MCF 10A (cell line): ENCODE measurements around the gene ARHGAP42. TPM values are rescaled to one million over a fixed set of nuclear protein-coding genes. Genes with fewer than 3 reads are reported as not detected.
A peak's percentile ranks its signal among the peaks of the same experiment; 100 is the strongest.

Experiments used
- Bru-seq: library from RNA; stranded (reverse); fragments of 400-500 nt; gene quantifications from one replicate; lab custom pipeline; 2021; lab: Mats Ljungman, UMichigan
- BruChase-seq, 2 experiments: library from RNA; stranded (reverse); fragments of 400-500 nt; gene quantifications; one replicate each; lab custom pipeline; 2021; lab: Mats Ljungman, UMichigan
- BruUV-seq: library from RNA; stranded (reverse); fragments of 400-500 nt; replicated peaks from 2 replicates; lab custom pipeline; 2021; lab: Mats Ljungman, UMichigan
- CTCF ChIA-PET: fragments of 300-600 bp; sonication (Branson Sonifier 250); formaldehyde crosslinking; extraction: SDS; loops from one replicate; lab custom pipeline; 2021; ENCODE audit warnings: antibody characterized with exemption, inconsistent platforms; lab: Yijun Ruan, JAX
- POLR2A ChIA-PET: fragments of 300-600, 350-650 bp; sonication (Branson Sonifier 250); formaldehyde crosslinking; extraction: SDS; loops from one replicate; lab custom pipeline; 2020; ENCODE audit warnings: antibody characterized with exemption, inconsistent platforms; lab: Yijun Ruan, JAX
- DNase-seq: peaks from one replicate; pipeline ENCODE4 v3.0.0-alpha.2; 2018; ENCODE audit not compliant: unreplicated experiment
- H3K27ac Mint-ChIP-seq: one replicate; pipeline ENCODE4 v1.8.0; 2022; ENCODE audit warnings: mild to moderate bottlenecking, low read depth, mixed read lengths; ENCODE audit not compliant: unreplicated experiment
- H3K27me3 Mint-ChIP-seq: one replicate; pipeline ENCODE4 v1.8.0; 2022; ENCODE audit warnings: mixed read lengths; ENCODE audit not compliant: insufficient read depth, unreplicated experiment
- H3K36me3 Mint-ChIP-seq: one replicate; pipeline ENCODE4 v1.8.0; 2022; ENCODE audit warnings: mild to moderate bottlenecking, moderate library complexity, mixed read lengths; ENCODE audit not compliant: insufficient read depth, unreplicated experiment
- H3K4me1 Mint-ChIP-seq: one replicate; pipeline ENCODE4 v1.8.0; 2022; ENCODE audit warnings: mixed read lengths; ENCODE audit not compliant: insufficient read depth, unreplicated experiment
- H3K4me3 Mint-ChIP-seq: one replicate; pipeline ENCODE4 v1.8.0; 2022; ENCODE audit warnings: mild to moderate bottlenecking, moderate library complexity, mixed read lengths; ENCODE audit not compliant: unreplicated experiment
- H3K9me3 Mint-ChIP-seq: one replicate; pipeline ENCODE4 v1.8.0; 2022; ENCODE audit warnings: mixed read lengths; ENCODE audit not compliant: unreplicated experiment
- CTCF ChIP-seq: fragments of 200-600 bp; IDR thresholded peaks from one replicate; pipeline ENCODE4 v1.8.0; 2022; ENCODE audit warnings: antibody characterized with exemption, mild to moderate bottlenecking; ENCODE audit not compliant: unreplicated experiment
- intact Hi-C: fragments of 100-400 bp; cut with micrococcal nuclease; formaldehyde crosslinking; loops from 2 replicates; pipeline ENCODE4 v1.14.1; 2022
- long read RNA-seq: library from polyadenylated mRNA; stranded (forward); transcript quantifications from one replicate; pipeline ENCODE4 v2.0.0, GENCODE V29; 2022
- total RNA-seq: library from RNA; stranded (reverse); gene quantifications from 2 replicates; pipeline ENCODE4 v1.2.3, GENCODE V29; 2022

Gene ARHGAP42
- 2.5 and 2.7 TPM in 2 replicates for total RNA-seq
- percentile 46 among the genes with signal in this experiment for Bru-seq, nascent RNA
- percentile 36 among the genes with signal in this experiment for BruChase-seq, experiment 1, labeled RNA remaining after a 6-hour chase
- percentile 36 among the genes with signal in this experiment for BruChase-seq, experiment 2, labeled RNA remaining after a 2-hour chase
- long read RNA-seq, full-length matches to known transcripts = 1 of 1 reads
- long read RNA-seq, partial matches to known transcripts = 0 of 1 reads
- long read RNA-seq, other reads (novel, unspliced or antisense) = 0 of 1 reads

- intact Hi-C loops = loop anchor here (5.0 kb wide), 1 partner anchor 90 kb away; no protein-coding TSS in a partner anchor
- DNase-seq = peak; percentile 55
- no peaks in the 10 kb centered on the region for H3K9me3 Mint-ChIP-seq
- ChIA-PET CTCF (interaction anchor here (0.6 to 2.1 kb wide), 23 partner anchors 9 to 1431 kb away, joined by 3 to 10 read pairs (median 4); no protein-coding TSS in a partner anchor), POLR2A (interaction anchor here (0.6 to 1.5 kb wide), 6 partner anchors 21 to 1020 kb away, joined by 3 to 6 read pairs (median 4); no protein-coding TSS in a partner anchor)
- no peaks in the 10 kb centered on the region for H3K27me3 Mint-ChIP-seq
- H3K36me3 Mint-ChIP-seq = no peaks in the 10 kb centered on the region
- H3K4me3 Mint-ChIP-seq = peak within 1 kb of the TSS; percentile 97
- peak within 1 kb of the TSS; percentile 57 for H3K27ac Mint-ChIP-seq
- no peak for TF ChIP-seq CTCF
- H3K4me1 Mint-ChIP-seq = peaks cover 18% of the 10 kb centered on the region
- BruUV-seq = TSS peak; percentile 40
Observed at GRCh38 chr11:100687054-100687629, at the start of gene ARHGAP42. TSS of gene ARHGAP42 (plus strand) at chr11:100687288. CDS start at chr11:100687679, 391 bp downstream.

GRCh38 chr11:100637706-100638105, 49.4 kb upstream of the ARHGAP42 start:
- CTCF ChIA-PET = interaction anchor here (0.6 kb wide), 1 partner anchor 324 kb away, joined by 4 read pairs; no protein-coding TSS in a partner anchor
- no peaks in the 10 kb centered on the region for H3K9me3 Mint-ChIP-seq
- intact Hi-C loops = no loop called here

GRCh38 chr11:100638648-100639047, 48.4 kb upstream of the ARHGAP42 start:
- ChIA-PET POLR2A (no interaction called here), CTCF (no interaction called here)
- H3K4me3 Mint-ChIP-seq = no peak overlapping the region
- peaks cover under 1% of the 10 kb centered on the region for H3K4me1 Mint-ChIP-seq
- H3K9me3 Mint-ChIP-seq = no peaks in the 10 kb centered on the region
- no peak for TF ChIP-seq CTCF
- DNase-seq = no peak
- H3K27me3 Mint-ChIP-seq = peaks cover 15% of the 10 kb centered on the region
- H3K27ac Mint-ChIP-seq = no peak overlapping the region
- no peaks in the 10 kb centered on the region for H3K36me3 Mint-ChIP-seq
- BruUV-seq = no TSS peak
- intact Hi-C loops = no loop called here

More at GRCh38 chr11:100637706-100638105, 49.4 kb upstream of the ARHGAP42 start:
- Mint-ChIP-seq H3K4me1 (peaks cover 6% of the 10 kb centered on the region), H3K4me3 (no peak overlapping the region), H3K27ac (no peak overlapping the region), H3K36me3 (no peaks in the 10 kb centered on the region), H3K27me3 (peaks cover 15% of the 10 kb centered on the region)
- POLR2A ChIA-PET = interaction anchor here (0.7 kb wide), 1 partner anchor 11 kb away, joined by 3 read pairs; no protein-coding TSS in a partner anchor
- TF ChIP-seq CTCF = no peak
- BruUV-seq = no TSS peak
- DNase-seq = no peak

GRCh38 chr11:100639140-100639539, 47.9 kb upstream of the ARHGAP42 start:
- DNase-seq = no peak
- BruUV-seq = no TSS peak
- Mint-ChIP-seq H3K27me3 (peaks cover 15% of the 10 kb centered on the region), H3K4me3 (no peak overlapping the region), H3K27ac (no peak overlapping the region), H3K4me1 (no peaks in the 10 kb centered on the region), H3K36me3 (peaks cover under 1% of the 10 kb centered on the region), H3K9me3 (no peaks in the 10 kb centered on the region)
- intact Hi-C loops = no loop called here
- POLR2A ChIA-PET = no interaction called here
- no peak for TF ChIP-seq CTCF
- CTCF ChIA-PET = no interaction called here
